Stimulated activated CD4-positive, alpha-beta T cell treated with anti-CD3 and anti-CD28 coated beads, Interleukin-4, amount 100 ng/mL, for 1 hour (primary cell): ENCODE results near the gene ZBTB38.
A peak's percentile ranks its signal among the peaks of the same experiment; 100 is the strongest.

Experiments
- DNase-seq: peaks from one replicate; pipeline ENCODE4 v3.0.0-alpha.2; 2020

ZBTB38 gene

DNA sequence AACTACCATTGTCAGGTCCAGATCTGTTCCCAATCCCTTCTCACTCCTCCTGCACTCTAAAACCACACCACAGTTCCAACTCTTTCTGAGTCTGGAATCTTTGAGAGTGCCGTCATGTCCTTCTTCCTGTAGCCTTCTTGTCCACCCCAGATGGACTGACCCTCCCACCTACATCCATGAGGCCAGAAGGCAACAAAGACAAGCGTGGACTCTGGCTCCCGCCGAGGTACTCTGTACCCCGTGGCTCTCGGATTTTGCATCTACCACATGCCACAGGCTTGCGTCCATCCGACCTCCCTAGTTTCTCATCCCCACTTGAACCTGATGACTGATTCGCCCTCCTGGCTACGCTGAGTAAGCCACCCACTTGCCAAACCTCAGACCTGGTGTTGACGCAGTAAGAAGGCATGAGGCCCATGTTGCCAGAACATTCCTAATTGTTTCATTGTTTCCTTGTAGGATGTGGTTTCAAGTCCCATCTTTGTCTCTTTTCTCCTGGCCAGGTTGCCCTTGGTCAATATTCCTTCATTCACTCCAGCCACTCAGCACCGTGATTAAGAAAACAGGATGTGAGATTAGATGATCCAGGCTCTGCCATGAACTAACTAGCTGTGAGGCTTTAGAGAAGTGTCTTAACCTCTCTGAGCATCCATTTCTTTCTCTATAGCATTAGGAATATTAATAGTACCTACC lies 1.1 kb upstream of the ZBTB38 start:
- no peak for DNase-seq

DNA sequence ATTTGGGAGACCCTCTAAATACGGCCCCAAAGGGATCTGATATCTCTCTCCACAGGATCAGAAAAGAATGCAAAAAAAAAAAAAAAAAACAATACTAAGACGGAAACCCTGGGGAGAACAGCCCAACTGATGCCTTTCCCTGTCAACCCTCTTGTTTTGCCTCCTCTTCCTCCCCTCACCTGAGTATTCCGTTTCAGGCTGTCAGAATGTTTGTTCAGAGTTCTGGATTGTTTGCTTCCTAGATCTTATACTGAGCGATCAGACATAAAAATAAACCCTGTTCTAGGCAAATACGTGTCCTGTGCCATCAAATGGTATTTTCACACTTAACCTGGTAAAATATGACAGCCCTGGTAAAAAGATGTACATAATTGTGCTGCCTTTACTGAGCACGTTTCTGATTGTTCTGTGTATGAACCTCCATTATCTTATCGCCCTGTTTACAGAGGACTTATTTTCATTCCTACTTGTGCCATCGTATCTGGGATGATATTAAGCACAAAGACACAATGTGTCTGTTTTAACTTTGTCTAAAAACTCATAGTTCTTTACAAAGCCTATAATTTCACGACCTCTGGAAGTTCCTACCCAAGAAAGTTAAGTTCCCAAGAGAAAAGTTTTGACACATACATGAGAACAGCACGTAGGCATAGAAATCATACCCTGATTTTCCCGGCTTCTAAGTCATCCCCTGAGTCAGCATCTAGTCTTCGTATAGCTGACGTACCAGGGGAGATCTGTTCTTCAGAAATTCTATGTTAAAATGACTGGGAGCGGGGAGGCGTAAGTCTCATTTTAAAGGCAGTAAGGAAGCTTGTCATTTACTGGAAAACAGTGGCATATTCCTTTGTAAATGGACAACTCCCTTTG lies 856 bp downstream of the ZBTB38 start:
- no peak for DNase-seq

DNA sequence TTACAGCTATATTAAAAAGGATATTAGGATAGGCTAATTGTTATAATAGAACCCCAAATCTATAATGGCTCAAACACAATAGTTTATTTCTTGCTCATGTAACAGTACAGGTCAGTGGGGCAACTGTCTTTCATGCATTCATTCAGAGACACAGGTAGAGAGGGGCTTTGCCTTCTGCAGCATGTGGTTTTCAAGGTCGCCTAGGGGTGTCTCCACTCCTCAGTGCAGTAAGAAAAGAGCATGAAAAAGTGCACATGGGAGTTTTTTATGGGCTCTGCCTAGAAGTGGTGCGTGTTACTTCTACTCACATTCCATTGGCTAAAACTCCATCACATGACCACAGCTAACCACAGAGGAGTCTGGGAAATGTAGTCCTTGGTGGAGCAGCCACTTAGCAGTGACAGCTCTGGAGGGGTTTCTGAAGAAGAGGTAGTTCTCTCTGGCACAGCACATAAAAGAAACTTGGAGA lies 1.8 kb downstream of the ZBTB38 start:
- DNase-seq: peak; percentile 27

DNA sequence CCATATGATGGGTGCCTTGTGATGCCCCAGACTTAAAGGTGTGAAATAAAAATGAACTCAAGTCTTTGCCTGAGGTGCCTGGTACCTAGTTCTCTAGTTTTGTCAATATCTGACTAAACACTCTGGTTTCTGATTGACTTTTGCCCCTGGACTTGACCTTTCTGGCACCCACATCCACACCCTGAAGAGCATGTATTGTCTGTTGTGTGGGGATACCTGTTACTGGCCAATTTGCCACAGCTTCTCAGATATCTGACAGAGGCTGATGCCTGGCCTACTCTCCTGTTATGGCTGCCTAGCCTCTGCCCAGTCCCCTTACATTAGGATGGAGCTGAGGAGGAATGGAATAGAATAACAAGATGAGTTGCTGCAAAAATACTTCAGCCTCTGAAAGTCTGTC lies 3.6 kb downstream of the ZBTB38 start:
- no peak for DNase-seq

DNA sequence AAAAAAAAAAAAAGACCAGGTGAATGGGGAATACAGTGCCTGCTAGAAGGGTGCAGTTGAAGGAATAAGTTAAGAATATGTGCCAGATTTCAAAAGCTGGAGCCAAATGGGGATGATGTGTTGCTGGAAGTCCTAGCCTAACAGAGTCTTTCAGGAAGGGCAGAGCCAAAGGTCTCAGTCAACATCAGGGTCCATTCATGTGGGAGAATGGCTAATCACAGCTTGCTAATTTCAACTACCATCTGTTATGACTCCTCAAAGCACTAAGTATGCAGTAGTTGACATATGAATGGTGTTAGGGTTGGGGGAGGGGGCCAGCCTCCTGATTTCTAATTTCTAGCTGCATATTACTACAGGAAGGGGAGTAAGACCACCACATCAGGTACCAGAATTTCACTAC lies 4.4 kb downstream of the ZBTB38 start:
- no peak for DNase-seq

DNA sequence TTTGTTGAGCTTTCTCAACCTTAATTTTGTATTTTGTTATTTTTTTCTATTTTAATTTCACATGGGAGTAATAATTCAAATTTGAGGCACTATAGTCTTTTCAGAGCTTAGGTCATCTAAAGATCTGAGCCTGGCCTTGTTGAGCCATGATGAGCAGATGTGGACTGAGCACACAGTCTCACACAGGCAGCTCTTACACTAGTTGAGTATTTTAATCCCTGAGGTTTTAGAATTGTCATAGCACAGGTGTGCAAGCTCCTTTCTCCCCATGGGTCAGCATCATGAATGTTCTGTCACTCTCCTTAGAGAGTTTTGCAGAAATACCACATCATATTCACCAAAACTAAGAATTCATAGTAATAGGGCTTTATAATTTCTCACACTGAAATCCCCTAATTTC lies 4.9 kb downstream of the ZBTB38 start:
- DNase-seq: no peak

DNA sequence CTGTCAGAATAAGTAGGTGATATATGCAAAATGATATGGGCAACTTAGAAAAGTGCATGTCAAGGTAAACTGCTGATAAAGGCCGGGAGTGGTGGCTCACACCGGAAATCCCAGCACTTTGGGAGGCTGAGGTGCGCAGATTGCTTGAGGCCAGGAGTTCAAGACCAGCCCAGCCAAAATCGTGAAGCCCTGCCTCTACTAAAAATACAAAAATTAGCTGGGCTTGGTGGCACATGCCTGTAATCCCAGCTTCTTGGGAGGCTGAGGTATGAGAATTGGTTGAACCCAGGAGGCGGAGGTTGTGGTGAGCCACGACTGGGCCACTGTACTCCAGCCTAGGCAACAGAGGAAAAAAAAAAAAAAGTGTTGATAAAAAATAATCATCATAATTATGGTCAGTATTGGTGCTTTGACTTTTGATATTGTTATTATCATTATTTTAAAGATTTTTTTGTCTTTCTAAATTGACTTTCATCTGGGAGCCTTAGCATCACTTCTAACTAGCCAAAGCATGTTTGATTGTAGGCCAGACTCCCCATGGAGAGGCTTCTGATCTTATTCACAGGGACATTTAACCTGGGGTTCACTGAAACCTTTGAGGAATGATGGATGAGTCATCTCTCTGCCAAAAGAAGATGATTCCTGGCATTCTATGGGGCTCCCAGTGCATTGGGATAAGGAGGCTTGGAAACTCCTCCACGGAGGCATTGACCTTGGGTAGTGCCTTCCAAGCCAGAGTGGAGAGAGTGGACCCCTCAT lies 5.6 kb downstream of the ZBTB38 start:
- no peak for DNase-seq

DNA sequence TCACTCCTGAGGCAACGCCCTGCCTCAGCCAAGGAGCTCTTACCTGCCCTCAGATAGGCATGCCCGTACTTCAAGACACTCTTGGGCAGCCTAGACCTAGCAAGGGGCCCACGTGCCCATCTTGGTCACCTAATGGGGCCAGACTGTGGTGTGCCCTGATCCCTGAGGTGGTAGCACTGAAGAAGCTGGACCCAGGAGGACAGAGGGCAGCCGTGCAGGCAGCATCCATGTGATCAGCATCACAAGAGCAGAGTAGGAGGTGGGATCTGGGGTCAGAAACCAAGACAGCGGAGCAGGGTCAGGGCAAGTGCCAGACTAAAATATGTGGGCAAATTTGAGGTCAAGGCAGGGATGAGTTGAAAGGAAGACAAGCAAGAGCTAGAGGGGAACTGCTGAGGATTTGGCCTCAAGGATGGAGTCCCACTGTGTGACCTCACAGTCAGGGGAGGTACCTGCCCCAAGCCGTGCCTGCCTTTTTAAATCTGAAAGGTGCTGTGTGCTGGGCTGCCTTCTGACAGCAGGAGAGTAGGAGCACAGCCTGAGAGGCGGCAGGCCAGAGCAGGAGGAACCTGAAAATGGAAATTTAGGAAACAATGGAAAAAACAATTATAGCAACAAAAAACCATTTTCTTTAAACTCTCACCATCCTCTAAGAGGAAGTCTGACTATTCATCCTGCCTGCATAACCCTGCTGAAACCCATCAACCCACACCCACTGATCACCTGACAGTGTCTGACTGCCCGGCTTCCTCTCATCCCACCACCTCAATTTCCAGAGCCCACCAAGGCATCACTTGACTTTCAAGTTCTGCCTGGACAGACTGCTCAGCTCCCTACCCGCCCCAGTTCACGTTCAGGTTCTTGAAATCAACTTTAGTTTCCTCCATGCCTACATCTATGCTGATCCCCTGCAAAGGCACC lies 7.3 kb downstream of the ZBTB38 start:
- DNase-seq: no peak

DNA sequence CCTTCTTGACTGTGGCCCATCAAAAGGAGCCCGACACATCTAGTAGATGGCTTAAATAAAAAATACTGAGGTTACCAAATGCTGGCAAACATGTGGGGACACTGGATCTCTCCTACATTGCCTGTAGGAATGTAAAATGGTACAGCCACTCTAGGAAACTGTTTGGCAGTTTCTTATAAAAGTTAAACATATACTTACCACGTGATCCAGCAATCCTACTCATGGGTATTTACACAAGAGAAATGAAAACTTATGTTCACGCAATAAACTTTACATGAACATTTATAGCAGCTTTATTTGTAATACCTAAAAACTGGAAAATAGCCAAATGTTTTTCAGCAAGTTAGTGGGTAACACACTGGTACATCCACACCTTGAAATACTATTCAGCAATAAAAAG lies 9.1 kb downstream of the ZBTB38 start:
- no peak for DNase-seq

DNA sequence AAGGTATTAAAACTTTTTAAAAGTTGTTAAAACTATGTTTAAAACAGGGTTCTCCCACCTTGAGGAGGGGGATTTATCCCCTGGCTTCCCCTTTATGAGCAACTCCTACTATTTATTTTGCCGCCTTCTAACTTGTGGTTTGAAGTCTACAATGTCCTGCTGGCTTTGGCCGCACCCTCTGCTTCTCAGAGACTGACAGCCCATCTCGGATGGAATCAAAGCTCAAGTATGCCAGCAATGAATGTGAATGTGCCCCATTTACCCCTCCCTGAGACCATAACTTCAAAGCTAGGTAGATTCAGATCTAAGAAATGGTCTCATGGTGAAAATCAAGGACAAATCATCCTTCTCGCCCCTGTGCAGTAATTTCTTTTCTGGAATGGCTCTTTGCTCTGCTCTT lies 10.3 kb downstream of the ZBTB38 start:
- DNase-seq: no peak

DNA sequence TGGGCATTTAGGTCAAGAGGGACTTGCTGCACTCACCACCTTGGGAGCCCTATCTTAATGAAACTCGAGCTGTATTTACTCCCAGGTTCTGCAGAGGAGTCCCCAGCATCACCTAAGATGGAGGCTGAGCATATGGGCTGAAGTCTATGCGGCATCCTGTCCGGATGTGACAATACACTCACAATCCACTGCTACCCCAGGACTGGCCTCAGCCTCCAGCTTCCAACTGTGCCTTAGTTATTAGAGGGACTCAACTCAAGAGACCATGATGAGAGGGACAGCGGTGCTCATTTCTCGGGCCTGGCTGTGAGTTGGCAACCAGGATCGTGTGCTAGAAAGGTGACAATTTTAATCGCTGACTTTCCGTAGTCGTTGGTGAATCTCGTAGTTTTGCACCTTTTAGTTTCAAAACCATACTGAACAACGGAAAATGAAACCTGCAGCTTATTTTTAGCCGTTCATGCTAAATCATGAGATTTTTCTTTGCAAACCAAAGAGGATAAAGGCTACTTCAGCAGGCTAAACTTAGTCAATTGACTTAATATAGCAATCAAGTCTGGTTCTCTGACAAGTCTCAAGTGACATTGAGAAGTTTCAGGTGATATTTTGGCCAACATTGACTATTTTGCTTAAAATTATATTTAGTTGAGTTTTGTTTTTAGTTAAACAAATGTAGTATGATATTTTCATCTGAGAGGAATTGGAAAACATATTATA lies 11.1 kb downstream of the ZBTB38 start:
- DNase-seq: peak; percentile 10

DNA sequence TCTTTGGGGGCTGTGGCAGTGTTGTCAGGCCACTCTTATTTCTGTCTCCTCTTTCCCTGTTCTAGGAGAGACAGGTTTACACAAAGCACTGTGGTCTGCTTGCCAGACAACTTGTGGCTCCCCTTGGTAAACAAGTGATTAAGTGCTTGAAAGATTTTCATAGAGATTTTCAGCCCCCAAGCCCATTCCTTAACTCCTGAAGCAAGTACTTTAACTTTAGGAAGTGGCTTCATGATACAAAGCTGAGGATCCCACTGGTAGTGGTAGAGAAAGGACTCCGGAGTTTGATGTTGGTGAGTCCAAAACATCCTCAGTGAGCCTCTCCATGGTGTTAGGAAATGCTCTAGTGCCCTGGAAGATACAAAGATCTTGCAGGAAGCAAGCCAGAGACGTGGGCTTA lies 12.0 kb downstream of the ZBTB38 start:
- no peak for DNase-seq

DNA sequence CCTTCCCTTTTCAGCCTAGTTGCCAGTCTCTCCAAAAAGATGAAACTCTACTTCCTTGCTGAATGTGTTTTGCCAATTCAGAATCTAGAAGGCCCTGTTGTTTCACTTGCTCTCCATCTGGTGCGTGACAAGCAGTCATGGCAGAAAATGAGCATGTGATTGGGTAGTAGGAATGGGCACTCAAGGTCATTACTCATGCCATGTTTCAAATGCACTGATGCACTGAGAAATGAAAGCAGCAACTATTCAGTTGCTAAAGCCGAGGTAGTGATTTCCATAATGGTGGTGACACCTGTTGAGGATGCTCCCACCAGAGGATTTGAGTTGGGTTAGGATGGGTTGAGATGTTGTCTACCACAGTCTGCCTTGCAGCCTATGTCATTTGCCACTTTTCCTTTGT lies 12.7 kb downstream of the ZBTB38 start:
- no peak for DNase-seq

DNA sequence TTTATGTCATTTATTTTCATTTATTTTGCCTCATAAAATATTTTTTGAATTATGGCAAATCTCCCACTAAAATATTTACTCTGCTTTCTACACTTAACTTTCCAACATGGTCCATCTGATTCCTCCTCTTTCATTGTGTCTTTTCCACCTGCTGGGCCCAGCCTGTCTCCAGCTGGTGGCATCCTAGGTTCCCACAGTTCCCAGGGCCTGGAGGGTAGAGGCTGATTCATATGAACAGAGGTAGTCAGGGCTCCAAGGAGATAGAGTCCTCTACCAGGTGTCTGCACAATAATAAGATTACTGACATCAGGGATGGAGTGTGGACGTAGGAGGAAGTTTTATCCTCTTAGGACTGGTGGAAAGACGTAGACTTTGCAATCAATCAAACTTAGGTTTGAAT lies 14.3 kb downstream of the ZBTB38 start:
- no peak for DNase-seq

DNA sequence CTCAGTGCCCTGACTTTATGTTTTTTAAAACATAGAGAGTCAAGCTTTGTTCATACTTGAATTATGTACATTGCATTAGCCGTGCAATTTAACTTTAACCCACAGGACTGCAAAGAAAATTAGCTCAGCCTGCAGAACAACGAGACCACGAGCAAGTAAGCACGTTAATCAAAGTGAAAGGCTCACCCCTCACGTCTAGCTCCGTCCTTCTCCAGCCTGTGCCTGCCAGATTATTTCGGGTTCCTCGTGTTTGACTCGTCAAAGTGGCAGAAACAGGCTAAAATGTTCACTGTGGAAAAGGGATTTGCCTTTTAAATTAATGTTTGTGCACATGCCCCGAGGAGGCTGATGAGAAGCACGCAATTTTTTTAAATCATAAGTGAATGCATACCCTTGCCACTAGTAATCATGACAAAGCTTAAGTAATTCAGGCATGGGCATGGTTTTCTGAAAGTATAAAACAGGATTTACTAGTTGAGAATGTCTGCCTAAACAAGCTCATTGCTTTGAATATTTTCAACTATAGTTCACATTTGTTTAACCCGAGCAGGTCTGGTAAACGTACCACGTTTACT lies 15.3 kb downstream of the ZBTB38 start:
- no peak for DNase-seq

DNA sequence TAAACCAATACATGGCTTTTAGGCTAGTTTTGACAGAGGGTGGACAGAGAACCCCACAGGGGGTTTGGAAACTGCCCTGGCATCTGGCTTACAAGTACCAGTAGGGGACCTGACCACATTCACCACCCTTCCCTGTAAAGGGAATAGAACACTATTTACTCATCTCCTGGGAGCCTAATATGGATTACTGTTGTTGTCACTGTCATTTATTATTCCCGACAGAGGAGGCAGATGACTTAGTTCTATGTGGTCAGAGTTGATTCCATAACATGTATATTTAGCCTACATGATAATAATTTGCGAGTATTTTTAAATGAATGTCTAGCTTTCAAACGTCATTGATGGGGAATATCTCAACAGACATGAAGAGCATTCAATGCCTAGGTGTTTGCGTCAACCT lies 15.9 kb downstream of the ZBTB38 start:
- no peak for DNase-seq

DNA sequence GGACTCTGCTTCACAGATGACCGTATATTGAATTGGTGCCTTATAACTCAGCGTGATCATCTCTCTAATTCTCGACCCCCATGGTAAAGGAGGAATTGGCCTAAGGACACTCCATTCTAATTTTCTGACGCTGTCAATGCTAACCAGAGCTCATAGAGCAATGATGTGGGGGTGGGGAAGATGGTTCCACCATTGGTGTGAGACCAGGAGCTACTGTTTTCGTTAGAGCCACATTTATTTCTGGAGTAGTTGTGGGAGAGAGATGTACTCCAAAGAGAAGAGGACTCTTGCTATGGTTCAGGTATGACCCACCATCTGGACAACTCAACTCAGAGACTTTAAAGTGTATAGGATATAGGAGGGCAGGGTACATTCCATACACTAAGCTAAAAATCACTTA lies 16.3 kb downstream of the ZBTB38 start:
- DNase-seq: no peak

DNA sequence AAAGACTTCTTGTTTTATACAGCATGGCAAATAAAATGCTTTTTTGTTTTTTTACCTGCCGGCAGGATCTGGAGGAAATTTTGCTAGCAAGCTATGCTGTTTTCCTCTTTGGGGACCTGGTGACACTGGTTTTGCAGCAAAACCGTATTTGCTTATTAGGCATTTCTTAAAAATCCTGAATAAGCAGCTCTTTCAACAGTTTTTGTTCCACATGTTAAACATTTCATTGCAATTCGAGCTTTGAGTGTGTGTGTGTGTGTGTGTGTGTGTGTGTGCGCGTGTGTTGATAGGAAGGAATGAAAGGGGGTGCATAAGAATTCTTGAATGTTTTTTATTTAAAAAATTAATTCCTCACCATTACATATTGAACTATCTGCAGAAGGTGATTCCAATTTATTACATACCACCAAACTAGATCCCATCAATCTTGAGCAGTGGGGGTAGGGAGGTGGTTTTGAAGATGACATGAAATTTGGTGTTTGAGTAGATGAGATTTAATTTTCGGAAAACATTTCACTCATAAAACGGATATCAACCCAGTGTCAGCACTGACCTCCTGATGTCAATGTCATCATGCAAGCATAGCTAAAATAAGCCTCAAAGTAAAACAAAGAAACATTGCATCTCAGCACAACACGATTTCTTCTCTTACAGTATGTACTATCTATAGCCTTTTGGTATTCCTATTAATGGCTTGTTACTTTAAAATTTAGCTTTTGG lies 17.3 kb downstream of the ZBTB38 start:
- no peak for DNase-seq

DNA sequence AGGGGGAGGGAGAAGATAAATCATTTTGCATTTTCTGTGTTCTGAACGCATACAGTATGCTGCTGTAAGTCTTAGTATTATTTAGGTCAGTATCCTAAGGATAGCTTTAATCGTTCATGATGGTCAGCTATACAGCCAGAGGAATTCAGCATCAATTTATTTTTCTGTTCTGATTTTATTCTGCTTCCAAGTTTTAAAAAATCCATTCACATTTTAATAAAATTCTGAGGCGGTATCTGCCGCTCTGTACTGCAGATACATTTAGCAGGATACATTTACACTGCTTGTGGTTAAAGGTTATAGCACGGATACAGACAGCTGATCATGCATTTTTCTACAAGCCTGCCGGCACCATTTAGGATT lies 17.8 kb downstream of the ZBTB38 start:
- no peak for DNase-seq

DNA sequence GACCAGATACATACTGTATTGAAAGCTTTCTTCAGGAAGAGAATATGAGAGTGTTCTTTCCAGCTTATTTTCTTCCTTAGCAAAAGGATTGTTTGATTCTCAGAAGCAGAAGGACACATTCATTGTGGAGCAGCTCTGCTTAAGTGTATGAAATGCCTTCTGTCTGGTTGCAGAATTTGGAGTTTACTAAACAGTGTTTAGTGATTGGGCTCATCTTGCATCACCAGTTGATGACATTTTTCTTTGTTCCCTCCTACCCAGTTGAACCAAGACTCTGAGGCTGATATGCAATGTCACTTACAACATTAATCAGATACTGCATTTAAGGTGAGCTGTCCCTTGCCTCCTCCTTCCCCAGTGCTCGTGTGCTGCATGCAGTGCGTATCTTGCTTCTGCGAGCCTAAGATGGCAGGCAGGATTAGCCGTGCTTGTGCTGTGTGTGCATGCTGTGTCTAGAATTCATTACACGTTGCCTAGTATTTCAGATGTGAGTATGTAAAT lies 18.4 kb downstream of the ZBTB38 start:
- no peak for DNase-seq

DNA sequence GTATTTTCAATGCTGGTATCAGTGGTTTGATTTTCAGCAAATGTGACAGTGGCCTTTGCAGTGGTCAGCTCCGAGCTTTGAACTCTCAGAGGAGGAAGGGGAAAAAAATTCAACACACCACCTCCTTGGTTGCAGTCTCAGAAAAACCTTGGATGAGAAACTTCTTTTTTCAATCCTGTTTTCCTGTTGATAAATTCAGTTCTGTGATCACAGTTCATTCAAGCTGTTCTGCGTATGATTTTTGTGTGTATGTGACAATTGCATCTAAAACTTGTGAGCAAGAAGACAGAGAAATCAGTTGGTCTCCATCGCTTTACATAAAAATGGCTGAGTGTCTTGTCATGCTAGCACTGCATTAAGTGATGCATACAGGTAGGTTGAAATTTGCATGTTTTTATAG lies 19.2 kb downstream of the ZBTB38 start:
- DNase-seq: no peak
